WTC11 (cell line): ENCODE results near the gene SBF2. TPM values are rescaled to one million over a fixed set of nuclear protein-coding genes. Genes with fewer than 3 reads are reported as not detected.

Experiments
- ATAC-seq: fragments of 200-7000 bp; cut with Tn5 transposase; 2 replicates; pipeline ENCODE4 v1.10.0; 2021; ENCODE audit warnings: mild to moderate bottlenecking, moderate library complexity
- CTCF ChIA-PET: fragments of 300-600 bp; sonication (Branson Sonifier 250); formaldehyde crosslinking; loops from one replicate; lab custom pipeline; 2021; ENCODE audit warnings: antibody characterized with exemption; lab: Charles Lee
- POLR2A ChIA-PET: fragments of 350-600 bp; sonication (Branson Sonifier 250); formaldehyde crosslinking; loops from one replicate; lab custom pipeline; 2021; ENCODE audit warnings: antibody characterized with exemption; lab: Charles Lee
- DNase-seq: peaks from one replicate; pipeline ENCODE4 v3.0.0; 2021; ENCODE audit warnings: low spot score
- H3K27ac Mint-ChIP-seq: 2 replicates; pipeline ENCODE4 v1.8.0; 2021; ENCODE audit warnings: mixed read lengths
- H3K27me3 Mint-ChIP-seq: 2 replicates; pipeline ENCODE4 v1.8.0; 2021; ENCODE audit warnings: low read depth, mild to moderate bottlenecking, moderate library complexity, mixed read lengths
- H3K36me3 Mint-ChIP-seq: 2 replicates; pipeline ENCODE4 v1.8.0; 2021; ENCODE audit warnings: mixed read lengths
- H3K4me1 Mint-ChIP-seq: 2 replicates; pipeline ENCODE4 v1.8.0; 2022; ENCODE audit warnings: mixed read lengths
- H3K4me3 Mint-ChIP-seq: 2 replicates; pipeline ENCODE4 v1.8.0; 2021; ENCODE audit warnings: mild to moderate bottlenecking, moderate library complexity, mixed read lengths
- H3K9me3 Mint-ChIP-seq: 2 replicates; pipeline ENCODE4 v1.8.0; 2021; ENCODE audit warnings: mixed read lengths
- AFF4 ChIP-seq: sonication (generic); formaldehyde crosslinking; IDR thresholded peaks from 2 replicates; pipeline ENCODE4 v1.8.1; 2023; ENCODE audit warnings: mild to moderate bottlenecking, missing genetic modification reagents, borderline replicate concordance
- ARID4B ChIP-seq: sonication (generic); formaldehyde crosslinking; IDR thresholded peaks from 2 replicates; pipeline ENCODE4 v1.8.0; 2023; ENCODE audit warnings: missing genetic modification reagents, mild to moderate bottlenecking, borderline replicate concordance
- ATF1 ChIP-seq: sonication (generic); formaldehyde crosslinking; IDR thresholded peaks from 2 replicates; pipeline ENCODE4 v1.8.1; 2023; ENCODE audit warnings: mild to moderate bottlenecking, moderate library complexity, missing genetic modification reagents
- CREM ChIP-seq: sonication (generic); formaldehyde crosslinking; IDR thresholded peaks from 2 replicates; pipeline ENCODE4 v1.8.1; 2022; ENCODE audit warnings: mild to moderate bottlenecking, missing genetic modification reagents, moderate library complexity
- ELF4 ChIP-seq: sonication (generic); formaldehyde crosslinking; IDR thresholded peaks from 2 replicates; pipeline ENCODE4 v1.8.1; 2022; ENCODE audit warnings: low read depth, mild to moderate bottlenecking, moderate library complexity, missing genetic modification reagents
- ESRRA ChIP-seq: sonication (generic); formaldehyde crosslinking; IDR thresholded peaks from 2 replicates; pipeline ENCODE4 v1.8.1; 2022; ENCODE audit warnings: mild to moderate bottlenecking, missing genetic modification reagents, borderline replicate concordance
- ETV6 ChIP-seq: sonication (generic); formaldehyde crosslinking; IDR thresholded peaks from 2 replicates; pipeline ENCODE4 v1.8.1; 2022; ENCODE audit warnings: mild to moderate bottlenecking, missing genetic modification reagents
- JAZF1 ChIP-seq: fragments of 250-450 bp; sonication (Bioruptor Pico); IDR thresholded peaks from 2 replicates; pipeline ENCODE4 v1.9.0; 2021; ENCODE audit warnings: moderate library complexity, mild to moderate bottlenecking, inconsistent platforms
- JUN ChIP-seq: sonication (generic); formaldehyde crosslinking; IDR thresholded peaks from 2 replicates; pipeline ENCODE4 v1.8.0; 2023; ENCODE audit warnings: mild to moderate bottlenecking, missing genetic modification reagents
- MYBL2 ChIP-seq: sonication (generic); formaldehyde crosslinking; IDR thresholded peaks from 2 replicates; pipeline ENCODE4 v1.8.1; 2023; ENCODE audit warnings: mild to moderate bottlenecking, moderate library complexity, missing genetic modification reagents
- NFATC4 ChIP-seq: fragments of 250-450 bp; sonication (Bioruptor Pico); IDR thresholded peaks from 2 replicates; pipeline ENCODE4 v1.9.0; 2021; ENCODE audit warnings: mild to moderate bottlenecking
- NFE2L1 ChIP-seq: sonication (generic); formaldehyde crosslinking; IDR thresholded peaks from 2 replicates; pipeline ENCODE4 v1.8.1; 2023; ENCODE audit warnings: missing genetic modification reagents
- NR1H2 ChIP-seq: sonication (generic); formaldehyde crosslinking; IDR thresholded peaks from 2 replicates; pipeline ENCODE4 v1.9.0; 2021; ENCODE audit warnings: mild to moderate bottlenecking, moderate library complexity, missing genetic modification reagents
- PREB ChIP-seq: sonication (generic); formaldehyde crosslinking; IDR thresholded peaks from 2 replicates; pipeline ENCODE4 v1.8.1; 2022; ENCODE audit warnings: mild to moderate bottlenecking, missing genetic modification reagents, moderate library complexity, borderline replicate concordance
- RELA ChIP-seq: sonication (generic); formaldehyde crosslinking; IDR thresholded peaks from 2 replicates; pipeline ENCODE4 v1.8.1; 2022; ENCODE audit warnings: missing genetic modification reagents, mild to moderate bottlenecking, borderline replicate concordance
- TEAD1 ChIP-seq: sonication (generic); formaldehyde crosslinking; IDR thresholded peaks from 2 replicates; pipeline ENCODE4 v1.8.0; 2022; ENCODE audit warnings: mild to moderate bottlenecking, missing genetic modification reagents
- USF1 ChIP-seq: sonication (generic); formaldehyde crosslinking; IDR thresholded peaks from 2 replicates; pipeline ENCODE4 v1.8.0; 2022; ENCODE audit warnings: mild to moderate bottlenecking, missing genetic modification reagents
- ZBTB21 ChIP-seq: sonication (generic); formaldehyde crosslinking; IDR thresholded peaks from 2 replicates; pipeline ENCODE4 v1.8.1; 2023; ENCODE audit warnings: mild to moderate bottlenecking, missing genetic modification reagents, borderline replicate concordance
- ZMAT4 ChIP-seq: fragments of 250-450 bp; sonication (Bioruptor Pico); IDR thresholded peaks from 2 replicates; pipeline ENCODE4 v1.9.0; 2021; ENCODE audit warnings: mild to moderate bottlenecking
- ZNF121 ChIP-seq: sonication (generic); formaldehyde crosslinking; IDR thresholded peaks from 2 replicates; pipeline ENCODE4 v1.8.0; 2023; ENCODE audit warnings: missing genetic modification reagents
- ZNF396 ChIP-seq: fragments of 250-450 bp; sonication (Bioruptor Pico); IDR thresholded peaks from 2 replicates; pipeline ENCODE4 v1.8.0; 2021; ENCODE audit warnings: mild to moderate bottlenecking, moderate library complexity, borderline replicate concordance
- ZNF423 ChIP-seq: fragments of 250-450 bp; sonication (Bioruptor Pico); IDR thresholded peaks from 2 replicates; pipeline ENCODE4 v2.1.2; 2022; ENCODE audit warnings: mild to moderate bottlenecking, moderate library complexity
- ZNF512 ChIP-seq: sonication (generic); formaldehyde crosslinking; IDR thresholded peaks from 2 replicates; pipeline ENCODE4 v1.8.1; 2022; ENCODE audit warnings: missing genetic modification reagents, borderline replicate concordance
- total RNA-seq: library from RNA; stranded (reverse); gene quantifications from 3 replicates; pipeline ENCODE4 v1.2.3, GENCODE V29; 2021

SBF2 gene
- total RNA-seq, 1 experiment from 2014 or later = 47.6 TPM

GRCh38 chr11:10263929-10264328, 30.1 kb downstream of the SBF2 start:
- CTCF ChIA-PET = no interaction called here
- ATAC-seq (no peak), DNase-seq (no peak)
- peaks cover 7% of the 10 kb centered on the region for H3K9me3 Mint-ChIP-seq
- H3K36me3 Mint-ChIP-seq = peaks cover 5% of the 10 kb centered on the region
- no peaks in the 10 kb centered on the region for H3K27me3 Mint-ChIP-seq
- POLR2A ChIA-PET = no interaction called here
- TF ChIP-seq ESRRA (CRISPR knock-in tag) = no peak
- TF ChIP-seq ZNF396 (CRISPR knock-in tag) = no peak
- TF ChIP-seq PREB (CRISPR knock-in tag) = no peak
- no peak for TF ChIP-seq ZNF121 (CRISPR knock-in tag)
- no peak overlapping the region for H3K4me3 Mint-ChIP-seq
- H3K27ac Mint-ChIP-seq = no peak overlapping the region
- H3K4me1 Mint-ChIP-seq = peaks cover 12% of the 10 kb centered on the region

- peaks cover 7% of the 10 kb centered on the region for H3K9me3 Mint-ChIP-seq
- no peak overlapping the region for H3K4me3 Mint-ChIP-seq
- CTCF ChIA-PET = no interaction called here
- H3K27ac Mint-ChIP-seq = no peak overlapping the region
- POLR2A ChIA-PET = no interaction called here
- H3K36me3 Mint-ChIP-seq = peaks cover 5% of the 10 kb centered on the region
- no peaks in the 10 kb centered on the region for H3K27me3 Mint-ChIP-seq
- TF ChIP-seq ELF4 (CRISPR knock-in tag) (no peak), ZMAT4 (CRISPR knock-in tag) (no peak), ARID4B (CRISPR knock-in tag) (no peak), ETV6 (CRISPR knock-in tag) (no peak), ATF1 (CRISPR knock-in tag) (no peak), ZNF423 (no peak), JUN (CRISPR knock-in tag) (no peak), MYBL2 (CRISPR knock-in tag) (no peak), CREM (CRISPR knock-in tag) (no peak), ZBTB21 (no peak), NR1H2 (no peak), ZNF512 (CRISPR knock-in tag) (no peak), AFF4 (no peak), NFATC4 (CRISPR knock-in tag) (no peak), RELA (CRISPR knock-in tag) (no peak), NFE2L1 (no peak), JAZF1 (CRISPR knock-in tag) (no peak), USF1 (CRISPR knock-in tag) (no peak), TEAD1 (no peak)
- ATAC-seq = no peak
- peaks cover 24% of the 10 kb centered on the region for H3K4me1 Mint-ChIP-seq
- DNase-seq = no peak
Observed at GRCh38 chr11:10261821-10262220, 32.2 kb downstream of the SBF2 start.
